ENCODE results near the gene U2AF1. TPM values are rescaled to one million over a fixed set of nuclear protein-coding genes. Genes with fewer than 3 reads are reported as not detected.
A peak's percentile ranks its signal among the peaks of the same experiment; 100 is the strongest.
"Not testable (repeated sequence)": the region's sequence is repeated elsewhere in the genome, so short reads cannot be mapped to it uniquely, and the experiment has no call there.

Gene U2AF1
- 10 to 100 TPM; 72.4 to 84.7 TPM for total RNA-seq

GRCh38 chr21:43106965-43107793, at the start of gene U2AF1:
TSS of gene U2AF1 (minus strand) at chr21:43107570. CDS start at chr21:43107494, 76 bp downstream.
- not testable (repeated sequence) for H3K9me3 ChIP-seq; DNase-seq (ENCODE audit: low spot score); H3K27me3 ChIP-seq (replicated peaks; ENCODE audit: insufficient read depth); H3K36me3 ChIP-seq; H3K4me1 ChIP-seq (ENCODE audit: control insufficient read depth in 1 of 2, low read depth in 2 of 2)
- peak within 1 kb of the TSS in 1 of 2 donors; percentile 49 for H3K27ac ChIP-seq
- ATAC-seq (ENCODE audit: insufficient number of reproducible peaks, low FRiP score, low read depth): peak; percentile 91
- peak within 1 kb of the TSS; percentile 77 for H3K4me3 ChIP-seq

DNA sequence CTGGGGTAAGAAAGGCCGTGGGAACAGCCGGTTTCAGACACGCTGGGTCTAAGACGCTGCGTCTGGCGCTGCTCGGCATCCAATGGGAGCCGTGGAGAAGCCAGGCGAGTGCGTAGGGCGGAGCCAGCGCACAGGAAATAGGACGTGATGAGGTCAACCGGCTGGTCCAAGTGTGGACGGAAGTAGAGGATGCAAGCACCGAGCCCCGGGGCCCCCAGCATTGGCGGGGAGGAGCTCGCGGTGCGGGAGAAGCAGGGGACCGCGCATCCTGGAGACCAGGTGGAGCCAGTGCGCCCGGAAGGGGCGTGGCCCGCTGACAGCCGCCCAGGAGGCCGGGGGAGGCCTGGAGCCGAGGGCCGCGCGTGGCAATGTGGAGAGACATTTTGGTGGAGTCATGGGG, 46.2 kb upstream of the U2AF1 start:
- H3K27me3 ChIP-seq (replicated peaks; ENCODE audit: insufficient read depth); DNase-seq (ENCODE audit: low spot score); H3K9me3 ChIP-seq; H3K27ac ChIP-seq; H3K4me3 ChIP-seq; H3K36me3 ChIP-seq; ATAC-seq (ENCODE audit: insufficient number of reproducible peaks, low FRiP score, low read depth); H3K4me1 ChIP-seq (ENCODE audit: control insufficient read depth in 1 of 2, low read depth in 2 of 2): not testable (repeated sequence)

DNA sequence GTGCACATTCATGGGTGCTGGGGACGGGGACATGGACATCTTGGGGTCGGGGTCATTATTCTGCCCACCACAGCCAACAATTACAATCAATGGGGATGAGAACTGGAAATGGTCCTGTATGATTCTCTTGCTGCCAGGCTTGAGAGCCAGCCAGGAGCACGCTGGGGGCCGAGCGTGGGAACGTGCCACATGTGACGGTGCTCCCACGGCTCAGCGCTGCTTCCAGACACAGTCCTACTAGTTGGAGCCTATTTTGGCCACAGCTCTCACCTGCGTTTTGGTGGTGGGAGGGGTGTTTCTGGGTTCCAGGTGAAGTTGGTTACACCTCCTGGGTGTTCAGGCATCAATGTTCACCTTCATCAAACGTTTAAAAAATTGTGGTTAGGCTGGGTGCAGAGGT, 42.0 kb upstream of the U2AF1 start:
- H3K27me3 ChIP-seq (replicated peaks; ENCODE audit: insufficient read depth); ATAC-seq (ENCODE audit: insufficient number of reproducible peaks, low FRiP score, low read depth); H3K27ac ChIP-seq; H3K9me3 ChIP-seq; DNase-seq (ENCODE audit: low spot score); H3K36me3 ChIP-seq; H3K4me3 ChIP-seq; H3K4me1 ChIP-seq (ENCODE audit: control insufficient read depth in 1 of 2, low read depth in 2 of 2): not testable (repeated sequence)

GRCh38 chr21:43147999-43148398, 40.6 kb upstream of the U2AF1 start:
- H3K36me3 ChIP-seq; H3K4me3 ChIP-seq; H3K27ac ChIP-seq; H3K9me3 ChIP-seq; ATAC-seq (ENCODE audit: insufficient number of reproducible peaks, low FRiP score, low read depth); DNase-seq (ENCODE audit: low spot score); H3K27me3 ChIP-seq (replicated peaks; ENCODE audit: insufficient read depth); H3K4me1 ChIP-seq (ENCODE audit: control insufficient read depth in 1 of 2, low read depth in 2 of 2): not testable (repeated sequence)

DNA sequence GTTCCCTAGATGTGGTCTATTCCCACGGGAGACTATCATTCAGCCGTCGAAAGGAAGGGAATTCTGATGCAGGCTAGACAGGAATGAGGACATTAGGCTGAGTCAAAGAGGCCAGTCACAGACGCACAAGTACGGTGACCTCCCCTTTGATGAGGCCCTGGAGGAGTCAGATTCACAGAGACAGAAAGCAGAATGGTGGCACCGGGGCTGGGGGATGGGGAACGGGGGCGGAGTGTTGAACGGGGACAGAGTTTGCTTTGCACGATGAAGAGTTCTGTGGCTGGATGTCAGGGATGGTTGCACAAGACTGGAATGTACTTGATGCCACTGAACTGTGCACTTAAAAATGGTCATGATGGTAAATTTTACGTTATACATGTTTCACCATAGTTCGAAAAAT, 39.3 kb upstream of the U2AF1 start:
- not testable (repeated sequence) for H3K27me3 ChIP-seq (replicated peaks; ENCODE audit: insufficient read depth); H3K36me3 ChIP-seq; H3K4me1 ChIP-seq (ENCODE audit: control insufficient read depth in 1 of 2, low read depth in 2 of 2); H3K27ac ChIP-seq; ATAC-seq (ENCODE audit: insufficient number of reproducible peaks, low FRiP score, low read depth); H3K9me3 ChIP-seq; H3K4me3 ChIP-seq; DNase-seq (ENCODE audit: low spot score)

DNA sequence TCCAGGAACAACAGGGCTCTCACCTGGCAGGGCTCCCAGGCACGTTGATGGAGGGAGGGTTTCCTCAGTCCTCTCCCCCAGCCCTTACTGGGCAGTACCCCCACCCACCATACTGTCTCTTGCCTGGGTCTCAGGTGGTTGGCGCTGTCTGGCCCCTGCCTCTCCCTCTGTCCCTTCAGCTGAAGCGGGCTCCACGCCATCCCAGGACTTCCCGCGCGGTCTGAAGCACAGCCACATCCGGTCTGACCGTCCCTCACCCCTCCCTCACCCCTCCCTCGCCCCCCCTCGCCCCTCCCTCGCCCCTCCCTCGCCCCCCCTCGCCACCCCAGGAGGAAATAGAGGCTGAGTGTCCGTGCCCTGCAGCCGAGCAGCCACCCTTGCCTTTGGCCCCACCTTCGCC, 34.0 kb upstream of the U2AF1 start:
- not testable (repeated sequence) for H3K27me3 ChIP-seq (replicated peaks; ENCODE audit: insufficient read depth); H3K4me1 ChIP-seq (ENCODE audit: control insufficient read depth in 1 of 2, low read depth in 2 of 2); H3K27ac ChIP-seq; DNase-seq (ENCODE audit: low spot score); ATAC-seq (ENCODE audit: insufficient number of reproducible peaks, low FRiP score, low read depth); H3K4me3 ChIP-seq; H3K9me3 ChIP-seq; H3K36me3 ChIP-seq

- H3K36me3 ChIP-seq; H3K9me3 ChIP-seq; H3K4me3 ChIP-seq; DNase-seq (ENCODE audit: low spot score); ATAC-seq (ENCODE audit: insufficient number of reproducible peaks, low FRiP score, low read depth); H3K4me1 ChIP-seq (ENCODE audit: control insufficient read depth in 1 of 2, low read depth in 2 of 2); H3K27me3 ChIP-seq (replicated peaks; ENCODE audit: insufficient read depth); H3K27ac ChIP-seq: not testable (repeated sequence)
Measured at GRCh38 chr21:43138944-43139343, 31.6 kb upstream of the U2AF1 start.

DNA sequence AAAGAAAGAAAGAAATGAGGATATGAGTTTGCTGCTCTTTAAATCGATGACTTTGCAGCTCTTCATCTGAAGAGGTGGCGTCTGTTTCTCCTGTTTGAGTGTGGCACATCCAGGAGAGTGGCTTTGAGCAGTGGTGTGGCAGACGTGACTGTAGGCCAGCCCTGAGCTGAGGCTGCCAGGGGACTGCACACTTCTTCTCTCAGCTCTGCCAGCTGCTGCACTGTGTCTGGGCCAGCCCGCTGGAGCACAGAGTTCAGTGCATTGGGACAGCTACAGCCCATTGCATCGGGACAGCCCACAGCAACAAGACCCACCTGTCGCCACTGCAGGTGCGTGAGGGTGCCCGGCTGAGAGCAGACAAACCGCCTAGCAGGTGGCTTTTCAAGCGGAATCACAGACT, 27.1 kb upstream of the U2AF1 start:
- H3K27ac ChIP-seq; ATAC-seq (ENCODE audit: insufficient number of reproducible peaks, low FRiP score, low read depth); H3K9me3 ChIP-seq; H3K27me3 ChIP-seq (replicated peaks; ENCODE audit: insufficient read depth); H3K36me3 ChIP-seq; DNase-seq (ENCODE audit: low spot score); H3K4me3 ChIP-seq; H3K4me1 ChIP-seq (ENCODE audit: control insufficient read depth in 1 of 2, low read depth in 2 of 2): not testable (repeated sequence)

DNA sequence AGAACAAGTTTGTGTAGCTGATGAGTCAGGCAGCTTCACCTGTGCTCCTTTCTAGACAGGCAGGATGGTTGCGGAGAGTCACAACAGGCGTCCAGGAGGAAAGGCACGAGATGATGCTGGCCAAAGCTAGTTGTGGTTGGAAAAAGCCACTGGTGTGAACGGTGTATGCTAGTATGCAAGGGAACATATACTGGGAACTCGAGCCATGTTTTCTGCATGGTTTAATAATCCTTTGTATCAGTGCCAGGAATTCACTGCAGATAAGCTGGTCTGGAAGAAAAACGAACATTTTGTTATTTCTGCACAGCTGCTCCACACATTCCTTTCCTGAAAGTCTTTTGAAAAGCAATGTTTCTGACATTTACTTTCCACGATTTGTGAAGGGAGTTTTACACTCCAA, 22.7 kb upstream of the U2AF1 start:
- H3K9me3 ChIP-seq; H3K36me3 ChIP-seq; H3K27me3 ChIP-seq (replicated peaks; ENCODE audit: insufficient read depth); H3K27ac ChIP-seq; ATAC-seq (ENCODE audit: insufficient number of reproducible peaks, low FRiP score, low read depth); H3K4me1 ChIP-seq (ENCODE audit: control insufficient read depth in 1 of 2, low read depth in 2 of 2); DNase-seq (ENCODE audit: low spot score); H3K4me3 ChIP-seq: not testable (repeated sequence)

DNA sequence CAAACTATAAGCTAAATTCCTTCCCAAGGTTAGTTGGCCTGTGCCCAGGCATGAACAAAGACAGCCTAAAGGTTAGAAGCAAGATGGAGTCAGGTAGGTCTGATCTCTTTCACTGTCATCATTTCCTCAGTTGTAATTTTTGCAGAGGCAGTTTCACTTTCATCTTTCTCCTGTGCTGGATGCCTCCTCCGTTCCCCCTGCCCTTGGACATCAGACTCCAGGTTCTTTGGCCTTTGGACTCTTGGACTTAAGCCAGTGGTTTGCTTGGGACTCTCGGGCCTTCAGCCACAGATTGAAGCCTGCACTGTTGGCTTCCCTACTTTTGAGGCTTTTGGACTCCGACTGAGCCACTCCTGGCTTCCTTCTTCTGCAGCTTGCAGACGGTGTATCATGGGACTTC, 8.6 kb upstream of the U2AF1 start:
- not testable (repeated sequence) for H3K27ac ChIP-seq; H3K27me3 ChIP-seq (replicated peaks; ENCODE audit: insufficient read depth); ATAC-seq (ENCODE audit: insufficient number of reproducible peaks, low FRiP score, low read depth); H3K4me1 ChIP-seq (ENCODE audit: control insufficient read depth in 1 of 2, low read depth in 2 of 2); H3K4me3 ChIP-seq; DNase-seq (ENCODE audit: low spot score); H3K36me3 ChIP-seq; H3K9me3 ChIP-seq

DNA sequence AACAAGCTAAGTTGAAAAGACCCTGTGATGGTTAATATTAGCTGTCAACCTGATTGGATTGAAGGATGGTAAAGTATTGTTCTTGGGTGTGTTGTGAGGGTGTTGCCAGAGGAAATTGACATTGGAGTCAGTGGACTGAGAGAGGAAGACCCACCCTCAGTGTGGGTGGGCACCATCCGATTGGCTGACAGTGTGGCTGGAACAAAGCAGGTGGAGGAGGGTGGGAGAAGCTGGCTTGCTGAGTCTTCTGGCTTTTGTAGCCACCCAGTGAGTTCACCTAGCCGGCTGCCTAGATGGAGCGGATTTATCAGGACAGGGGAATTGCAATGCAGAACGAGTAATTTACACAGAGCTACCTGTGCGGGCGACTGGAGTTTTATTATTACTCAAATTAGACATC, 7.1 kb upstream of the U2AF1 start:
- not testable (repeated sequence) for ATAC-seq (ENCODE audit: insufficient number of reproducible peaks, low FRiP score, low read depth); H3K9me3 ChIP-seq; H3K27me3 ChIP-seq (replicated peaks; ENCODE audit: insufficient read depth); H3K4me1 ChIP-seq (ENCODE audit: control insufficient read depth in 1 of 2, low read depth in 2 of 2); H3K27ac ChIP-seq; DNase-seq (ENCODE audit: low spot score); H3K4me3 ChIP-seq; H3K36me3 ChIP-seq

DNA sequence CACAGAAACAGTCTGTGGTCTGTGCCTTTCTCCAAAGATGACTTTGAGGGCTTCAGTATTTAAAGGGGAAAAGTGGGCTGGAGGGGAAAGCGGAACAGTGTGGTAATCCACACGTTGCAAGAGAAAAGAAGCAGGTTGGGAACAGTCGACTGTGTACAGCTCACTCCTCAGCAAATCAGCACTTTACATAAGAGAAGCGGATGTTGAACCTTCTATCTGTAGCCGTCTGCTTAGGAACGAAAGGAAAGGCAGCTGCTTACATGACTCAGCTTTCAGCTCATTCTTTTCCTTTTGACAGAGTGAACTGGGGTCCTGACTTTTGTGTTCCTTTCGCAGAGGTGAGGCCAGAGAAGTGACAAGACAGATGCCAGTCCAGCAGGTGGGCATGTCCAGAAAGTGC, 1.6 kb upstream of the U2AF1 start:
- not testable (repeated sequence) for H3K27ac ChIP-seq; DNase-seq (ENCODE audit: low spot score); H3K27me3 ChIP-seq (replicated peaks; ENCODE audit: insufficient read depth); H3K9me3 ChIP-seq; ATAC-seq (ENCODE audit: insufficient number of reproducible peaks, low FRiP score, low read depth); H3K36me3 ChIP-seq; H3K4me3 ChIP-seq; H3K4me1 ChIP-seq (ENCODE audit: control insufficient read depth in 1 of 2, low read depth in 2 of 2)

DNA sequence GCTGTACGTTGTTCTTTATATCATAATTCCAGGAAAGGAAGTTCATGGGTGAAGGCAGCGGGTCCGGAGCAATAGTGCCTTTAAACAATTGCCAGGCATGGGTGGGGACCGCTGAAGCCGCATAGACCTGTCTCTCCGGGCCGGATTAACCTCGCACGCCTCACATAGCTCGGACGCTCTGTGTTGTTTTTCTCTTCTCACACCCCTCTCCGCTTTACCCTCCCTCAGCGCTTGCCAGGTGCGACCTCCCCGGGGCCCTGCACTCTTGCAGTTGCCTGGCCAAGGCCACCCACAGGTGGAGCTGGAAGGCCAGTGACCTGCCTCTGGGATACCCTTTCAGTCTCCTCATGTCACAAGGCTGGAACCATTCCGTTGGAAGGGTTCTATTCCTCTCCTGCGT, 807 bp upstream of the U2AF1 start:
- ATAC-seq (ENCODE audit: insufficient number of reproducible peaks, low FRiP score, low read depth); H3K4me3 ChIP-seq; H3K36me3 ChIP-seq; H3K9me3 ChIP-seq; H3K27me3 ChIP-seq (replicated peaks; ENCODE audit: insufficient read depth); H3K4me1 ChIP-seq (ENCODE audit: control insufficient read depth in 1 of 2, low read depth in 2 of 2); DNase-seq (ENCODE audit: low spot score); H3K27ac ChIP-seq: not testable (repeated sequence)
